GM12878 (cell line): ENCODE results near the gene DLAT. TPM values are rescaled to one million over a fixed set of nuclear protein-coding genes. Genes with fewer than 3 reads are reported as not detected.
A peak's percentile ranks its signal among the peaks of the same experiment; 100 is the strongest.

Experiments
- ATAC-seq: fragments of 200-7000 bp; cut with Tn5 transposase; 3 replicates; pipeline ENCODE4 v1.9.1; 2020; ENCODE audit warnings: mild to moderate bottlenecking, moderate library complexity
- BruUV-seq: library from RNA; stranded (reverse); fragments of 400-500 nt; replicated peaks from 2 replicates; lab custom pipeline; 2021; lab: Mats Ljungman, UMichigan
- CTCF ChIA-PET: fragments of 300-600 bp; sonication (Branson Sonifier 250); formaldehyde crosslinking; extraction: SDS; loops from one replicate; lab custom pipeline; 2021; ENCODE audit warnings: inconsistent platforms; lab: Yijun Ruan, JAX
- POLR2A ChIA-PET: fragments of 350-600 bp; formaldehyde crosslinking; extraction: SDS; loops from one replicate; lab custom pipeline; 2021; ENCODE audit warnings: inconsistent platforms; lab: Charles Lee
- RAD21 ChIA-PET: fragments of 300-600 bp; sonication (Branson Sonifier 250); formaldehyde crosslinking; loops from one replicate; lab custom pipeline; 2023; ENCODE audit warnings: antibody characterized with exemption; ENCODE audit not compliant: unreplicated experiment; lab: Charles Lee
- SMC1A ChIA-PET: fragments of 300-600 bp; sonication (Branson Sonifier 250); formaldehyde crosslinking; loops from one replicate; lab custom pipeline; 2023; ENCODE audit not compliant: unreplicated experiment, uncharacterized antibody; lab: Charles Lee
- DNase-seq: peaks from one replicate; pipeline ENCODE4 v3.0.0-alpha.2; 2011; ENCODE audit warnings: low read depth, low spot score
- FAIRE-seq: peaks from 3 replicates; lab custom pipeline; 2011; peaks lifted over from hg19 to GRCh38; lab: Jason Lieb, UNC
- H2AFZ ChIP-seq: 2 replicates; pipeline ENCODE4 v1.6.0; 2011; ENCODE audit warnings: low read depth, low read length, control low read depth; ENCODE audit not compliant: control insufficient read depth
- H3K27ac ChIP-seq: 2 replicates; pipeline ENCODE4 v1.5.1; 2011; ENCODE audit warnings: control low read depth; ENCODE audit not compliant: control insufficient read depth, insufficient read depth
- H3K27me3 ChIP-seq, 2 experiments: replicated peaks in 1 of 2; 2 replicates each; pipeline versions ENCODE4 v1.6.0 to v1.6.1; 2011; ENCODE audit warnings: low read length in 1 of 2; ENCODE audit not compliant: control insufficient read depth in 2 of 2, insufficient read depth in 2 of 2
- H3K36me3 ChIP-seq, 2 experiments: 2 replicates each; pipeline ENCODE4 v1.5.1; 2011; ENCODE audit warnings: low read length in 1 of 2; ENCODE audit not compliant: control insufficient read depth in 2 of 2, insufficient read depth in 2 of 2
- H3K4me1 ChIP-seq: 2 replicates; pipeline ENCODE4 v1.6.1; 2011; ENCODE audit warnings: mild to moderate bottlenecking, low read length, moderate library complexity, mixed read lengths; ENCODE audit not compliant: control insufficient read depth, insufficient read depth
- H3K4me2 ChIP-seq: 2 replicates; pipeline ENCODE4 v1.6.0; 2011; ENCODE audit warnings: control low read depth; ENCODE audit not compliant: control insufficient read depth, insufficient read depth
- H3K4me3 ChIP-seq: fragments of 200-600 bp; sonication (generic); 2 replicates; pipeline ENCODE4 v1.5.1; 2016
- H3K79me2 ChIP-seq: 2 replicates; pipeline ENCODE4 v1.6.0; 2011; ENCODE audit warnings: low read length; ENCODE audit not compliant: control insufficient read depth, insufficient read depth
- H3K9ac ChIP-seq: 2 replicates; pipeline ENCODE4 v1.8.0; 2011; ENCODE audit warnings: low read length, control low read depth, mixed read lengths; ENCODE audit not compliant: control insufficient read depth, insufficient read depth
- H3K9me3 ChIP-seq: replicated peaks from 3 replicates; pipeline ENCODE4 v1.5.1; 2011; ENCODE audit warnings: mild to moderate bottlenecking, low read length; ENCODE audit not compliant: control insufficient read depth, insufficient read depth
- H4K20me1 ChIP-seq: 2 replicates; pipeline ENCODE4 v1.6.0; 2011; ENCODE audit not compliant: control insufficient read depth, insufficient read depth
- EGR1 ChIP-seq, 2 experiments: IDR thresholded peaks; 1 replicate in 1 of 2; 2 replicates in 1 of 2; pipeline ENCODE4 v1.6.1; 2011 to 2012; ENCODE audit warnings: low read depth in 2 of 2, low read length in 2 of 2, borderline replicate concordance in 1 of 2, mild to moderate bottlenecking in 1 of 2, moderate library complexity in 1 of 2
- JUND ChIP-seq: IDR thresholded peaks from 2 replicates; pipeline ENCODE4 v1.6.1; 2012; ENCODE audit warnings: low read depth, mild to moderate bottlenecking, low read length, improper control_type of control experiment, moderate library complexity
- MEF2B ChIP-seq: fragments of 450-650 bp; IDR thresholded peaks from 2 replicates; pipeline ENCODE4 v1.6.1; 2018; ENCODE audit warnings: mild to moderate bottlenecking, moderate library complexity; ENCODE audit not compliant: partially characterized antibody, poor library complexity, severe bottlenecking
- PAX8 ChIP-seq: fragments of 450-650 bp; IDR thresholded peaks from 2 replicates; pipeline ENCODE4 v1.6.1; 2017; ENCODE audit warnings: mild to moderate bottlenecking, moderate library complexity
- SREBF2 ChIP-seq: IDR thresholded peaks from 2 replicates; pipeline ENCODE4 v1.6.1; 2012; ENCODE audit warnings: mild to moderate bottlenecking, low read length
- ZNF207 ChIP-seq: fragments of 450-650 bp; IDR thresholded peaks from 2 replicates; pipeline ENCODE4 v1.6.1; 2014; ENCODE audit warnings: antibody characterized with exemption, mild to moderate bottlenecking, borderline replicate concordance
- ZNF217 ChIP-seq: fragments of 450-650 bp; IDR thresholded peaks from 2 replicates; pipeline ENCODE4 v1.6.1; 2017; ENCODE audit warnings: antibody characterized with exemption, mild to moderate bottlenecking
- ZZZ3 ChIP-seq: IDR thresholded peaks from 2 replicates; pipeline ENCODE4 v1.6.1; 2011; ENCODE audit warnings: low read depth; ENCODE audit not compliant: control insufficient read depth, insufficient read length
- WGBS: methylation state at CpG from one replicate; pipeline ENCODE4 v1.1.6; 2016; ENCODE audit warnings: low lambda C conversion rate; ENCODE audit not compliant: insufficient replicate concordance, insufficient coverage; ENCODE audit errors: missing lambda C conversion rate; 5-methylcytosine and 5-hydroxymethylcytosine counted together
- in situ Hi-C: fragments of 300-500 bp; cut with MboI; formaldehyde crosslinking; loops from 9 replicates; pipeline ENCODE4 v1.14.3; 2018; ENCODE audit warnings: mixed read lengths
- intact Hi-C: fragments of 100-400 bp; cut with micrococcal nuclease; formaldehyde crosslinking; loops from one replicate; pipeline ENCODE4 v1.14.2; 2022; ENCODE audit not compliant: unreplicated experiment
- polyA plus RNA-seq, 11 experiments: library from polyadenylated mRNA; depleted of rRNA in 4 of 11; unstranded in 6 of 11; stranded (reverse) in 5 of 11; fragments of >200 nt; fragmentation: Nextera tagmentation in 4 of 11; fragmentation: Illumina TruSeq in 1 of 11; extraction: Ambion mirVana in 4 of 11; extraction: Trizol in 1 of 11; gene quantifications; 1 replicate in 1 of 11; 2 replicates in 10 of 11; pipeline versions ENCODE4 v1.2.1 to v1.2.3, GENCODE V29; 2011 to 2016; ENCODE audit warnings: inconsistent platforms in 2 of 11, missing spikeins in 2 of 11, low read depth in 1 of 11
- total RNA-seq, 4 experiments: library from RNA; depleted of rRNA in 3 of 4; stranded (reverse); fragments of >200 nt in 3 of 4; fragmentation: Illumina TruSeq in 1 of 4; extraction: Trizol in 1 of 4; gene quantifications; 2 replicates each; pipeline versions ENCODE4 v1.2.1 to v1.2.3, GENCODE V29; 2013 to 2021
- TF ChIP-seq, protein P1 (sequence below): fragments of 450-650 bp; IDR thresholded peaks from 2 replicates; pipeline ENCODE4 v1.6.1; 2017; ENCODE audit warnings: low read depth, mild to moderate bottlenecking, moderate library complexity

Gene DLAT
- total and polyA plus RNA-seq, 10 of the 15 experiments (the other 5 are each of a cell fraction or from before 2014, with no cell fraction given) = 16.5 to 79.9 (median 43.8) TPM

GRCh38 chr11:112033902-112034301 is 8.7 kb downstream of the DLAT start:
- TF ChIP-seq ZZZ3 = no peak
- no peak for TF ChIP-seq ZNF207
- TF ChIP-seq SREBF2 = no peak
- peaks cover 3 to 23% of the 10 kb centered on the region in 2 experiments for H3K36me3 ChIP-seq
- H3K9ac ChIP-seq = no peak overlapping the region
- no peaks in the 10 kb centered on the region for H3K79me2 ChIP-seq
- intact Hi-C loops (no loop called here), in situ Hi-C loops (no loop called here)
- H3K9me3 ChIP-seq = no peaks in the 10 kb centered on the region
- no TSS peak for BruUV-seq
- no peak overlapping the region for H3K27ac ChIP-seq
- RAD21 ChIA-PET = no interaction called here
- no peaks in the 10 kb centered on the region for H4K20me1 ChIP-seq
- no peak overlapping the region for H3K4me3 ChIP-seq
- no peak overlapping the region for H3K4me2 ChIP-seq
- no peak for DNase-seq
- 98% methylated on average over 3 of the region's 3 CpGs for WGBS
- no peaks in the 10 kb centered on the region for H3K27me3 ChIP-seq
- SMC1A ChIA-PET = interaction anchor here (1.1 to 1.8 kb wide), 3 partner anchors 8 to 30 kb away, joined by 3 to 4 read pairs (median 4); no protein-coding TSS in a partner anchor
- ATAC-seq = no peak
- CTCF ChIA-PET = no interaction called here
- H3K4me1 ChIP-seq = no peaks in the 10 kb centered on the region
- POLR2A ChIA-PET = no interaction called here
- no peak overlapping the region for H2AFZ ChIP-seq
- FAIRE-seq = no peak

DNA sequence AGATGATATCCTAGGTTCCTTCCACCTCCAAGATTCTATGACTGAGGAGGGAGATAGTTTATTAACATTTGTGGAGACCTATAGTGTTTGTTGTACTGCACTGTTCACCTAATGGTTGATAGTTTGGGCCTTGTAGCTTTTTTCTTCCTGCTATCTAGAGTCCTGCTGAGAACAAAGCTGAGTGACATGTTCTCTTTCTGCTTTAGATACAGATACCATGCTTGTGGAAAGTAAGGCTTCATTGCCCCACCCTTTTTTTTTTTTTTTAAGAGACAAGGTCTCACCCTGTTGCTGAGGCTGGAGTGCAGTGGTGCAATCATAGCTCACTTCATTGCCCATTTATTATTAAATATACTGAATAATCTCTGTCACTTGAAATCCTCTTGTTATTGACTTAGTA is 12.3 kb downstream of the DLAT start:
- FAIRE-seq (peak; percentile 13), ATAC-seq (no peak), DNase-seq (no peak)
- no TSS peak for BruUV-seq
- H3K36me3 ChIP-seq = peaks cover 2 to 16% of the 10 kb centered on the region in 2 experiments
- no peaks in the 10 kb centered on the region for H3K9me3 ChIP-seq
- H3K4me1 ChIP-seq = no peaks in the 10 kb centered on the region
- in situ Hi-C loops = no loop called here
- no peak overlapping the region for H3K4me2 ChIP-seq
- H3K4me3 ChIP-seq = no peak overlapping the region
- CTCF ChIA-PET = interaction anchor here (0.6 kb wide), 1 partner anchor 18 kb away, joined by 3 read pairs; no protein-coding TSS in a partner anchor
- intact Hi-C loops = no loop called here
- H3K79me2 ChIP-seq = no peaks in the 10 kb centered on the region
- no peak overlapping the region for H3K27ac ChIP-seq
- no peaks in the 10 kb centered on the region for H4K20me1 ChIP-seq
- no peak overlapping the region for H2AFZ ChIP-seq
- H3K27me3 ChIP-seq = no peaks in the 10 kb centered on the region
- SMC1A ChIA-PET = interaction anchor here (1.5 kb wide), 1 partner anchor 21 kb away, joined by 5 read pairs; no protein-coding TSS in a partner anchor
- POLR2A ChIA-PET = no interaction called here
- RAD21 ChIA-PET = no interaction called here
- no peak for TF ChIP-seq EGR1 (IDR thresholded peaks at IDR 0.05; ENCODE audit: borderline replicate concordance in 1 of 2, low read depth in 2 of 2, low read length in 2 of 2)
- no peak for TF ChIP-seq ZNF217
- TF ChIP-seq JUND = no peak
- TF ChIP-seq, protein P1, sequence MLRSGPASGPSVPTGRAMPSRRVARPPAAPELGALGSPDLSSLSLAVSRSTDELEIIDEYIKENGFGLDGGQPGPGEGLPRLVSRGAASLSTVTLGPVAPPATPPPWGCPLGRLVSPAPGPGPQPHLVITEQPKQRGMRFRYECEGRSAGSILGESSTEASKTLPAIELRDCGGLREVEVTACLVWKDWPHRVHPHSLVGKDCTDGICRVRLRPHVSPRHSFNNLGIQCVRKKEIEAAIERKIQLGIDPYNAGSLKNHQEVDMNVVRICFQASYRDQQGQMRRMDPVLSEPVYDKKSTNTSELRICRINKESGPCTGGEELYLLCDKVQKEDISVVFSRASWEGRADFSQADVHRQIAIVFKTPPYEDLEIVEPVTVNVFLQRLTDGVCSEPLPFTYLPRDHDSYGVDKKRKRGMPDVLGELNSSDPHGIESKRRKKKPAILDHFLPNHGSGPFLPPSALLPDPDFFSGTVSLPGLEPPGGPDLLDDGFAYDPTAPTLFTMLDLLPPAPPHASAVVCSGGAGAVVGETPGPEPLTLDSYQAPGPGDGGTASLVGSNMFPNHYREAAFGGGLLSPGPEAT = no peak
- no peak for TF ChIP-seq PAX8
- TF ChIP-seq MEF2B = no peak
- H3K9ac ChIP-seq = no peak overlapping the region
